Endothelial cell of umbilical vein (primary cell): ENCODE results near the gene CYSLTR1. TPM values are rescaled to one million over a fixed set of nuclear protein-coding genes. Genes with fewer than 3 reads are reported as not detected.

Experiments used
- BruUV-seq: library from RNA; stranded (reverse); fragments of 400-500 nt; replicated peaks from 2 replicates; lab custom pipeline; 2021; lab: Mats Ljungman, UMichigan
- CTCF ChIA-PET: fragments of 300-600, 350-600 bp; sonication (Branson Sonifier 250); formaldehyde crosslinking; loops from one replicate; lab custom pipeline; 2021; ENCODE audit warnings: antibody characterized with exemption, inconsistent platforms; lab: Charles Lee
- POLR2A ChIA-PET: fragments of 300-600, 350-600 bp; sonication (Branson Sonifier 250); formaldehyde crosslinking; loops from one replicate; lab custom pipeline; 2021; ENCODE audit warnings: antibody characterized with exemption, inconsistent platforms; lab: Charles Lee
- DNase-seq: peaks from one replicate; pipeline ENCODE4 v3.0.0-alpha.2; 2011; ENCODE audit warnings: low read depth, low spot score
- FAIRE-seq: peaks from 2 replicates; lab custom pipeline; 2011; peaks lifted over from hg19 to GRCh38; lab: Jason Lieb, UNC
- H2AFZ ChIP-seq: 2 replicates; pipeline ENCODE4 v1.6.0; 2012; ENCODE audit warnings: low read depth, low read length, control low read depth, inconsistent platforms
- H3K27ac ChIP-seq: 2 replicates; pipeline ENCODE4 v1.5.1; 2011; ENCODE audit warnings: low read depth, mild to moderate bottlenecking, control low read depth, low read length, moderate library complexity; ENCODE audit not compliant: insufficient read depth
- H3K27me3 ChIP-seq, 2 experiments: 2 replicates each; pipeline versions ENCODE4 v1.6.0 to v1.6.1; 2011; ENCODE audit warnings: low read length in 2 of 2, mixed read lengths in 1 of 2; ENCODE audit not compliant: control insufficient read depth in 2 of 2, insufficient read depth in 2 of 2
- H3K36me3 ChIP-seq, 2 experiments: 2 replicates in 1 of 2; 3 replicates in 1 of 2; pipeline ENCODE4 v1.5.1; 2011; ENCODE audit warnings: low read length in 2 of 2, mild to moderate bottlenecking in 1 of 2, moderate library complexity in 1 of 2; ENCODE audit not compliant: control insufficient read depth in 2 of 2, insufficient read depth in 2 of 2; ENCODE audit errors: extremely low read depth in 1 of 2
- H3K4me1 ChIP-seq: 3 replicates; pipeline ENCODE4 v1.5.1; 2011; ENCODE audit warnings: mild to moderate bottlenecking, low read length; ENCODE audit not compliant: control insufficient read depth, insufficient read depth; ENCODE audit errors: extremely low read depth
- H3K4me2 ChIP-seq: 2 replicates; pipeline ENCODE4 v1.6.1; 2011; ENCODE audit warnings: low read length, control low read depth, mixed read lengths; ENCODE audit not compliant: insufficient read depth
- H3K4me3 ChIP-seq, 3 experiments: fragments of 200-600 bp in 1 of 3; sonication (generic), shearing (Covaris generic) in 1 of 3; replicated peaks in 1 of 3; 2 replicates each; pipeline ENCODE4 v1.5.1; 2011 to 2016; ENCODE audit warnings: control low read depth in 3 of 3, low read length in 3 of 3, mild to moderate bottlenecking in 2 of 3, inconsistent platforms in 1 of 3, low read depth in 1 of 3, moderate library complexity in 1 of 3; ENCODE audit not compliant: insufficient read depth in 1 of 3
- H3K79me2 ChIP-seq: 2 replicates; pipeline ENCODE4 v1.6.0; 2012; ENCODE audit warnings: low read length, inconsistent platforms; ENCODE audit not compliant: control insufficient read depth, insufficient read depth
- H3K9ac ChIP-seq: replicated peaks from 2 replicates; pipeline ENCODE3; 2011; ENCODE audit warnings: low read length, control low read depth; ENCODE audit not compliant: insufficient read depth; ENCODE audit errors: extremely low read depth
- H3K9me1 ChIP-seq: replicated peaks from 3 replicates; pipeline ENCODE4 v1.6.0; 2011; ENCODE audit warnings: mild to moderate bottlenecking, low read length; ENCODE audit not compliant: control insufficient read depth, insufficient read depth; ENCODE audit errors: extremely low read depth
- H3K9me3 ChIP-seq: replicated peaks from 2 replicates; pipeline ENCODE4 v1.5.1; 2012; ENCODE audit warnings: low read length, inconsistent platforms; ENCODE audit not compliant: control insufficient read depth, insufficient read depth
- H4K20me1 ChIP-seq: replicated peaks from 2 replicates; pipeline ENCODE3; 2011; ENCODE audit warnings: mild to moderate bottlenecking, low read length; ENCODE audit not compliant: control insufficient read depth, insufficient read depth; ENCODE audit errors: extremely low read depth
- EZH2 ChIP-seq: IDR thresholded peaks from 2 replicates; pipeline ENCODE4 v1.6.1; 2012; ENCODE audit warnings: borderline replicate concordance, low read depth, mild to moderate bottlenecking, moderate library complexity, low read length, inconsistent platforms; ENCODE audit not compliant: severe bottlenecking
- FOS ChIP-seq: IDR thresholded peaks from 2 replicates; pipeline ENCODE4 v1.6.1; 2011; ENCODE audit warnings: mild to moderate bottlenecking, low read length, moderate library complexity, borderline replicate concordance; ENCODE audit not compliant: insufficient read depth
- GATA2 ChIP-seq: IDR thresholded peaks from 2 replicates; pipeline ENCODE4 v1.7.0; 2011; ENCODE audit warnings: low read depth, mild to moderate bottlenecking, moderate library complexity, mixed read lengths, low read length; ENCODE audit not compliant: insufficient read length, insufficient read depth
- JUN ChIP-seq: IDR thresholded peaks from 2 replicates; pipeline ENCODE4 v1.6.1; 2011; ENCODE audit warnings: borderline replicate concordance, low read depth; ENCODE audit not compliant: insufficient read length, insufficient read depth
- MYC ChIP-seq: IDR thresholded peaks from one replicate; pipeline ENCODE4 v1.6.1; 2011; ENCODE audit warnings: mild to moderate bottlenecking, low read depth, low read length
- POLR2A ChIP-seq: IDR thresholded peaks from 2 replicates; pipeline ENCODE4 v1.6.1; 2012; ENCODE audit warnings: low read depth, mild to moderate bottlenecking, control low read depth, low read length
- POLR2AphosphoS5 ChIP-seq: IDR thresholded peaks from 2 replicates; pipeline ENCODE4 v1.6.1; 2012; ENCODE audit warnings: low read depth, mild to moderate bottlenecking, control low read depth, low read length, moderate library complexity; ENCODE audit not compliant: insufficient read depth
- dilution Hi-C: fragments of 300-500 bp; cut with MboI; formaldehyde crosslinking; loops from one replicate; pipeline ENCODE4 v1.15.0; 2019; ENCODE audit warnings: low sequenced_read_pairs; ENCODE audit not compliant: extremely low pct_ligation_motif_present
- intact Hi-C: fragments of 100-400 bp; cut with micrococcal nuclease; formaldehyde crosslinking; loops from one replicate; pipeline ENCODE4 v1.10.0; 2022
- polyA plus RNA-seq, 4 experiments: library from polyadenylated mRNA; depleted of rRNA in 3 of 4; stranded (reverse) in 3 of 4; unstranded in 1 of 4; fragments of >200 nt; gene quantifications; 2 replicates each; pipeline versions ENCODE4 v1.2.1 to v1.2.3, GENCODE V29; 2011 to 2012; ENCODE audit warnings: missing spikeins in 1 of 4
- total RNA-seq: library from RNA; stranded (reverse); gene quantifications from 2 replicates; pipeline ENCODE4 v1.2.3, GENCODE V29; 2021
- TF ChIP-seq, protein P1 (sequence below), 2 donors: IDR thresholded peaks; 1 replicate in 1 of 2; 2 replicates in 1 of 2; pipeline ENCODE4 v1.5.1; 2011; ENCODE audit warnings: low read length in 2 of 2, mild to moderate bottlenecking in 2 of 2, moderate library complexity in 2 of 2, control low read depth in 1 of 2, inconsistent platforms in 1 of 2, low read depth in 1 of 2; ENCODE audit not compliant: insufficient read depth in 1 of 2; ENCODE audit errors: extremely low read depth in 1 of 2
- TF ChIP-seq, protein P2 (sequence below): IDR thresholded peaks from 2 replicates; pipeline ENCODE4 v1.6.1; 2011; ENCODE audit not compliant: insufficient read depth, insufficient read length

CYSLTR1 gene
- total and polyA plus RNA-seq, 2 donors (not counting 3 experiments of a cell fraction or from before 2014, with no cell fraction given) = not detected

DNA sequence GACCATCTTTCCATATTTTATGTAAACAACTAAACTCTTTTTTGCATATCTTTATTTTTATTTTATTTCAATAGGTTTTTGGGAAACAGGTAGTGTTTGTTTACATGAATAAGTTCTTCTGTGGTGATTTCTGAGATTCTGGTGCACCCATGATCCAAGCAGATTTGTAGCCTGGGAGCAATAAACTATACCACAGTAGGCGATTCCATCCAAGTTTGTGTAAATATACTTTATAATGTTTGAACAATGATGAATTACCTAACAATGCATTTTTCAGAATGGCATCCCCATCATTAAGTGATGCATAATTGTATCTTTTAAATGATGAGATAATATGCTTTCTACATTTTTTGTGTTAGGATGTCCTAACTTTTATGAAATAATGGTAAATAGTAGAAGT, 39.2 kb upstream of the CYSLTR1 start:
- intact Hi-C loops = no loop called here
- no peaks in the 10 kb centered on the region for H3K36me3 ChIP-seq
- no peak for FAIRE-seq

More for the DNA sequence above, 39.2 kb upstream of the CYSLTR1 start:
- no peaks in the 10 kb centered on the region for H3K79me2 ChIP-seq
- no TSS peak for BruUV-seq
- CTCF ChIA-PET = no interaction called here
- dilution Hi-C loops = no loop called here
- no peak overlapping the region for H3K9ac ChIP-seq
- H3K9me3 ChIP-seq = no peaks in the 10 kb centered on the region
- H3K4me2 ChIP-seq = no peak overlapping the region
- TF ChIP-seq JUN (no peak), POLR2AphosphoS5 (no peak), MYC (no peak), GATA2 (no peak), EZH2 (no peak), FOS (no peak), POLR2A (no peak)
- TF ChIP-seq, protein P1, sequence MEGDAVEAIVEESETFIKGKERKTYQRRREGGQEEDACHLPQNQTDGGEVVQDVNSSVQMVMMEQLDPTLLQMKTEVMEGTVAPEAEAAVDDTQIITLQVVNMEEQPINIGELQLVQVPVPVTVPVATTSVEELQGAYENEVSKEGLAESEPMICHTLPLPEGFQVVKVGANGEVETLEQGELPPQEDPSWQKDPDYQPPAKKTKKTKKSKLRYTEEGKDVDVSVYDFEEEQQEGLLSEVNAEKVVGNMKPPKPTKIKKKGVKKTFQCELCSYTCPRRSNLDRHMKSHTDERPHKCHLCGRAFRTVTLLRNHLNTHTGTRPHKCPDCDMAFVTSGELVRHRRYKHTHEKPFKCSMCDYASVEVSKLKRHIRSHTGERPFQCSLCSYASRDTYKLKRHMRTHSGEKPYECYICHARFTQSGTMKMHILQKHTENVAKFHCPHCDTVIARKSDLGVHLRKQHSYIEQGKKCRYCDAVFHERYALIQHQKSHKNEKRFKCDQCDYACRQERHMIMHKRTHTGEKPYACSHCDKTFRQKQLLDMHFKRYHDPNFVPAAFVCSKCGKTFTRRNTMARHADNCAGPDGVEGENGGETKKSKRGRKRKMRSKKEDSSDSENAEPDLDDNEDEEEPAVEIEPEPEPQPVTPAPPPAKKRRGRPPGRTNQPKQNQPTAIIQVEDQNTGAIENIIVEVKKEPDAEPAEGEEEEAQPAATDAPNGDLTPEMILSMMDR (IDR thresholded peaks at IDR 0.05; ENCODE audit: extremely low read depth in 1 of 2, insufficient read depth in 1 of 2, low read depth in 1 of 2, low read length in 2 of 2) = no peak
- TF ChIP-seq, protein P2, sequence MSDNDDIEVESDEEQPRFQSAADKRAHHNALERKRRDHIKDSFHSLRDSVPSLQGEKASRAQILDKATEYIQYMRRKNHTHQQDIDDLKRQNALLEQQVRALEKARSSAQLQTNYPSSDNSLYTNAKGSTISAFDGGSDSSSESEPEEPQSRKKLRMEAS = no peak
- no peak overlapping the region for H2AFZ ChIP-seq
- no peak overlapping the region for H3K4me3 ChIP-seq
- no peaks in the 10 kb centered on the region for H4K20me1 ChIP-seq
- no peaks in the 10 kb centered on the region for H3K9me1 ChIP-seq
- DNase-seq = no peak
- H3K27me3 ChIP-seq = no peaks in the 10 kb centered on the region
- no peaks in the 10 kb centered on the region for H3K4me1 ChIP-seq
- POLR2A ChIA-PET = no interaction called here
- H3K27ac ChIP-seq = no peak overlapping the region
